ENCODE results near the gene GNB3.
"Not testable (repeated sequence)": the region's sequence is repeated elsewhere in the genome, so short reads cannot be mapped to it uniquely, and the experiment has no call there.

GNB3 gene

DNA sequence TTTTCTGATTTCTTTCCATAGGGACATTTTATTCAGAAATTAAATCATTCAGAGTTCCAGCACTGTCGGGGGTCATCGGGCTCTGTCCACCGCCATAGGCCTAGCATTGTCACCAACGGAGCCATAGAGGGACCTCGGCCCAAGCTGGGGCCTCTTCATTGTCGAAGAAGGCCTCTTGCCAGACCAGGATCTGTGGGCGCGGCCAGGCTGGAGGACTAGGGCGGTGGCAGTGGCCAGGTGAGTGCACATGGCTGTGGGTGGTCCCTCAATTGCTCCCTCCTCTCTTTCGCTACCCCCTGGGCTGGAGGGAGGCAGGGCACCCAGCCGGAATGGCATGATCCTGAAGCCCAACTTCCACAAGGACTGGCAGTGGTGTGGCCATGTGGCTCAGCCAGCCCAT, 43.0 kb downstream of the GNB3 start:
- no peak for DNase-seq (ENCODE audit: low spot score)

DNA sequence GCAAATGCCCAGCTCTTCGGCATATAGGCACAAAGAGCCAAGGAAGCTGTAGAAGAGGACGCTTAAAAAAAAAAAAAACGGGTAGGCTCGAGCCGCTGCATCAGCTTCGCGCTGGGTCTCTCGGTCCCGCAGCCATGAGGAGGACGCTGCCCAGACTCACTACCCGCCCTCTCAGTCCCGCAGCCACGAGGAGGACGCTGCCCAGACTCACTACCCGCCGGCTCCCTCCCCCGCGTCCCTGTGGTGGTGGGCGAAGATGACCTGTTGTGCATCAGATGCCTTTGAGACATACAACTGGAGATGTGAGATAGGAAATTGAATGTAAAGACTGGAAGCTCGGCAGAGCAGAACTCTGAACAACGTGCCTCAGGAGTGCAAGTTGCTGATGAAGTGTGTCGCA, 43.8 kb downstream of the GNB3 start:
- DNase-seq (ENCODE audit: low spot score), result no peak

DNA sequence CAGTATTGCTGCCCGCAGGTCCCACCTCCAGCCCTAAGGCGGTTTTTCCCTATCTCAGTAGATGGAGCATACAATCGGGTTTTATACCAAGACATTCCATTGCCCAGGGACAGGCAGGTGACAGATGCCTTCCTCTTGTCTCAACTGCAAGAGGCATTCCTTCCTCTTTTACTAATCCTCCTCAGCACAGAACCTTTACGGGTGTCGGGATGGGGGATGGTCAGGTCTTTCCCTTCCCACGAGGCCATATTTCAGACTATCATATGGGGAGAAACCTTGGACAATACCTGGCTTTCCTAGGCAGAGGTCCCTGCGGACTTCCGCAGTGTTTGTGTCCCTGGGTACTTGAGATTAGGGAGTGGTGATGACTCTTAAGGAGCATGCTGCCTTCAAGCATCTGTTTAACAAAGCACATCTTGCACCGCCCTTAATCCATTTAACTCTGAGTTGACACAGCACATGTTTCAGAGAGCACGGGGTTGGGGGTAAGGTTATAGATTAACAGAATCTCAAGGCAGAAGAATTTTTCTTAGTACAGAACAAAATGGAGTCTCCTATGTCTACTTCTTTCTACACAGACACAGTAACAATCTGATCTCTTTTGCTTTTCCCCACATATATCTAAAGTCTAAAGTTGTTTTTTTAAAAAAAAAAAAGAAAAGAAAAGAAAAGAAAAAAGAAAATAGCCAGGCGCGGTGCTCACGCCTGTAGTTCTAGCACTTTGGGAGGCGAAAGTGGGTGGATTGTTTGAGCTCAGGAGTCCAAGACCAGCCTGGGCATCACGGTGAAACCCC, 45.7 kb downstream of the GNB3 start:
- not testable (repeated sequence) for DNase-seq (ENCODE audit: low spot score)

DNA sequence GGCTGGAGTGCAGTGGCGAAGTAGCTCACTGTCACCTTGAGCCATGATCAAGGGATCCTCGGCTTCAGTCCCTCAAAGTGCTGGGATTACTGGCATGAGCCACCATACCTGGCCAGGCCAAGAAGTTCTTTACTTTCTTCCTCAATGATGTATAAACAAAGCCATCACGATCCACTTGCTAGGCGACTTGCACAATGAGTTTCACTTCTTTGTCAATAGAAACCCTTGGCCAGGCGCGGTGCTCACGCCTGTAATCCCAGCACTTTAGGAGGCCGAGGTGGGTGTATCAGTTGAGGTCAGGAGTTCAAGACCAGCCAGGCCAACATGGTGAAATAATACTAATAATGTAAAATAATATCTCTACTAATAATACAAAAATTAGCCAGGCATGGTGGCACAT, 46.7 kb downstream of the GNB3 start:
- no peak for DNase-seq (ENCODE audit: low spot score)

DNA sequence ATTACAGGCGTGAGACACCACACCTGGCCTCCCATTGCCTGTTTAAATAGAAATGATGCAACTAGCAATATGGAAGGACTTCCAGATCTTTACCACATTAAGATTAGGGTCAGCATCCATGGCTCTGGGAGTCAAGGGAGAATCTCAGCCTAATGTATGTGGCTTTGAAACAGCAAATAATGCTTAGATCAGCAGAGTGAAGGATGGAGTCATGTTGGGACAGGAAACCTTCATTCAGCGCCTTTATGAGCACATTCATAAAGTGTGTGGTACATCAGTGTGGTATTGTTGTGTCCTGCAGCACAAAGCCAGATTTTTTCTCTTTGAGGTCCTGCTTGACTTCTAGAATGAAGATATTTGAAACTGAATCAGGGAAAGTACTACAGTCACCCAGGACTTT, 47.6 kb downstream of the GNB3 start:
- no peak for DNase-seq (ENCODE audit: low spot score)

DNA sequence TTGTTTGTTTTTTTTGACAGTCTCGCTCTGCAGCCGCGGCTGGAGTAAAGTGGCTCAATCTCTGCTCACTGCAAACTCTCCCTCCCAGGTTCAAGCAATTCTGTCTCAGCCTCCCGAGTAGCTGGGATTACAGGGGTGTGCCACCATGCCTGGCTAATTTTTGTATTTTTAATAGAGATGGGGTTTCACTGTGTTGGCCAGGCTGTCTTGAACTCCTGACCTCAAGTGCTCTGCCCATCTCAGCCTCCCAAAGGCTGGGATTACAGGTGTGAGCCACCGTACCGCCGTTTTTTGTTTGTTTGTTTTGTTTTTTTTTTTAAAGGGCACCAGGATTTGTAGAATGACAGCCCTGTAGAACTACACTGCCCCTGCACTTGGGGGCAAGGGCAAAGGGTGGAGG, 48.1 kb downstream of the GNB3 start:
- not testable (repeated sequence) for DNase-seq (ENCODE audit: low spot score)

DNA sequence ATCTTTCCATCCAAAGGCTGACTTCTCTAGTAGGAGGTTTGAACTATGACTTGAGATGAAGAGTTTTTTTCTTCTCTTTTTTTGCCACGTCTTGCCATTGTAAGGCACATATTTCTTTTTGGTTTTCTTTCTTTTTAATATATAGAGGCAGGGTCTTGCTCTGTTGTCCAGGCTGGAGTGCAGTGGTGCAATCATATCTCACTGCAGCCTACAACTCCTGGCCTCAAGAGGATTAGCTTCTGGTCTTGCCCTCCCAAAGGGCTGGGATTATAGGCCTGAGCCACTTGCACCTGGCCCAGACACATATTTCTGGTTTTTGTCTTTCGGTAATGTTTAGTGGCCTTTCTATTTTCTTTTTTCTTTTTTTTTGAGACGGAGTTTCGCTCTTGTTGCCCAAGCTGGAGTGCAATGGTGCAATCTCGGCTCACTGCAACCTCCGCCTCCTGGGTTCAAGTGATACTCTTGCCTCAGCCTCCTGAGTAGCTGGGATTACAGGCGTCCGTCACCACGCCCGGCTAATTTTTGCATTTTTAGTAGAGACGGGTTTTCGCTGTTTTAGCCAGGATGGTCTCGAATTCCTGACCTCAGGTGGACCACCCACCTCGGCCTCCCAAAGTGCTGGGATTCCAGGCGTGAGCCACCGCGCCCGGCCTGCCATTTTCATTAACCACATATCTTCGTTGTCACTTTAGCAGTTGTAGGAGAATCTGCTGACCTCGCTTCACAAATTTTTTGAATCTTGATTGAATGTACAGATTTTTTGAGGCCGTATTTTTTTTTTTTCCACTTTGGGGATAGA, 49.2 kb downstream of the GNB3 start:
- not testable (repeated sequence) for DNase-seq (ENCODE audit: low spot score)

DNA sequence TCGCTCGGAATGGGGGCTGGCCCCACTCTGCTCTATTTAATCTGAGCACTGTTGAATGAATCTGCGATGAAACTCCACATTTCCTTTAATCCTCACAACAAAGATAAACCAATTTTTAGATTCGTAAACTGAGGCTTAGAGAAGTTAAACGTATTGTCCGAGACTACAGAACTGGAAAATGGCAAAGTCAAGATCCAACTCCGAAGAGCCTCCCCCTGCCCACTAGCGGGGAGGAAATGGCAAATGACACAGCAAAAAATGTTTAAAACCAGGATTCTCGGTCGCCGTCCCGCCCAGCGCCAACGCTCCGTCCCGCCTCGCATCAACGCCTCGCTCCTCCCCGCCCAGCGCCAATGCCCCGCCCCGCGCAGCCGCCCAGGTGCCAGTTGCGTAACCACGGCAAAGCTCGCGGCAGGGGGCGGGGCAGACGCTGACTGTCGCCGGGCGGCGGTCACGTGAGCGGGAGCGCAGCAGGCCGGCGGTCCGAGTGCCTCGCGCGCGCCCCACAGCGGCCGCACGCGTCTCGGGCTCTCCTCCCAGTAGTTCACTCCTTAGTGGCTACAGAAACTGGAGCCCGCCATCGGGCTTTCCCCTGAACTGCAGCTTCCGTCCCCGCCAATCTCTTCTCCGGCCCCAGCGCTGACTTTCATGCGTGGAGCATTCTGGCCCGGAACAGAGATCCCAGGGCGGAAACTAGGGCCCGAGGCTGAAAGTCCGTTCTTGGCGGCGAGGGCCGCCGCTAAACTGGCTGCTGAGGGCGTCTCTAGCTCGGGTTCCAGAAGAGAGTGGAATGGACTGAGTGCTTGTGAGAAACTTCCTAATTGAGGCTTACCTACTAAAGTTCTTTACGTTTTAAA, 50.3 kb downstream of the GNB3 start:
- DNase-seq (ENCODE audit: low spot score), result peak; percentile 94

DNA sequence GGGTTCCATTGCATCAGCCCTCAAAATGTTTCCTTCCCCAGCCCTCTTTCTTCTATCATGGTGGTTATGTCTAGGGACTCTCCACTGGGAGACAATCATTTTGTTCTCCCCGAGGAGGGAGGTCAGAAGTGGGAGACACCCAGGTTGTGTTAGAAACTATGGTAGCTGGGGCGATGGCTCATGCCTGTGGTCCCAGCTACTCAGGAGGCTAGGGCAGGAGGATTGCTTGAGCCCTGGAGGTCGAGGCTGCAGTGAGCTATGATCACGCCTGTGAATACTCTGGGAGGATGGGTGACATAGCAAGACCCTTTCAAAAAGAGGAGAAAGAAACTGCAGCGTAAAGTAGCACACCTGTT, 50.9 kb downstream of the GNB3 start:
- DNase-seq (ENCODE audit: low spot score), result no peak

DNA sequence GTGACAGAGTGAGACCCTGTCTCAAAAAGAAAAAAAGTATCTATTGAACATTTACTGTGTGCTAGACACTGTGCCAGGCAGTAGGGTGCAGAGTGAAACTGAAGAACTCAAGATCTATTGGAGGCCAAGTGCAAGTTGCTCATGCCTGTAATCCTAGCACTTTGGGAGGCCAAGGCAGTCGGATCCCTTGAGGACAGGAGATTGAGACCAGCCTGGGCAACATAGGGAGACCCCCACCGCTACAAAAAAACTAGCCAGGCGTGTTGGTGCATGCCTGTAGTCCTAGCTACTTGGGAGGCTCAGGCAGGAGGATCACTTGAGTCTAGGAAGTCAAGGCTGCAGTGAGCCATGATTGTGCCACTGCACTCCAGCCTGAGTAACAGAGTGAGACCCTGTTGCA, 52.0 kb downstream of the GNB3 start:
- not testable (repeated sequence) for DNase-seq (ENCODE audit: low spot score)

DNA sequence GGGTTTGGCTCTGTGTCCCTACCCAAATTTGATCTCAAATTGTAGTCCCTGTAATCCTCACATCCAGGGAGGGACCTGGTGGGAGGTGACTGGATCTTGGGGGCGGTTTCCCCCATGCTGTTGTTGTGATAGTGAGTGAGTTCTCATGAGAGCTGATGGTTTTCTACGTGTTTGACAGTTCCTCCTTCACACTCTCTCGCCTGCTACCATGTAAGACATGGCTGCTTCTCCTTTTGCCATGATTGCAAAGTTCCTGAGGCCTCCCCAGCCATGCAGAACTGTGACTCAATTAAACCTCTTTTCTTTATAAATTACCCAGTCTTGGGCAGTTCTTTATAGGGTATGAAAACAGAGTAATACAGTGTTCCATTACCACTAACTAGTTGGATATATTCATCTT, 53.6 kb downstream of the GNB3 start:
- DNase-seq (ENCODE audit: low spot score), result no peak

Data from COLO829 (cell line).